HUDEP-2 (cell line): Measurements from ENCODE around the gene INCA1.
A peak's percentile ranks its signal among the peaks of the same experiment; 100 is the strongest.

ENCODE experiments used
- DNase-seq, 76 experiments: peaks; one replicate each; lab custom pipeline; 2025; ENCODE audit not compliant: unreplicated experiment in 76 of 76; lab: John Stamatoyannopoulos, UW

INCA1 gene

GRCh38 chr17:4938688-4939545, 58.4 kb downstream of the INCA1 start:
- peak in 2 of 76 experiments; percentile 28 to 52 for DNase-seq
